NCI-H345 (cell line): ENCODE measurements around the gene PLEKHA7.
A peak's percentile ranks its signal among the peaks of the same experiment; 100 is the strongest.
"Not testable (repeated sequence)": the region's sequence is repeated elsewhere in the genome, so short reads cannot be mapped to it uniquely, and the experiment has no call there.

Experiments used
- DNase-seq: peaks from one replicate; lab custom pipeline; 2025; lab: John Stamatoyannopoulos, UW

PLEKHA7 gene

DNA sequence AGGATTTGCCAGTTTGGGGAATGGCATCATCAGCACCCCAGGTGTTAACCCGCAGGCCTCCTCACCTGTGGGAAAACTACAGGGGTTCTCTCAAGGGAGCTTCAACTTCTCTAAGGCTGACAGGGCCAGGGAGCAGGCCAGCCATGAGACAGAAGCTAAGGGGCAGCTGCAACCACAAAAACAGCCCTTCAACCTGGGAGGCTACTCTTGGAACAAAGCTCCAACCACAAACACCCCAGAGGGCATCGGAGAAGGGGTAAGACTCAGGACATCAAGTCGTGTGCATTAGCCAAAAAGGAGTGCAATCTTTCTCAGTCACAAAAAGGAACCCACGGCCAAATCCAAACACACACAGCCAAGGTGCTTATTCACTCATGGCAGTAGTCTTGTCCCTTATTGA, 103.0 kb downstream of the PLEKHA7 start:
- DNase-seq: no peak

DNA sequence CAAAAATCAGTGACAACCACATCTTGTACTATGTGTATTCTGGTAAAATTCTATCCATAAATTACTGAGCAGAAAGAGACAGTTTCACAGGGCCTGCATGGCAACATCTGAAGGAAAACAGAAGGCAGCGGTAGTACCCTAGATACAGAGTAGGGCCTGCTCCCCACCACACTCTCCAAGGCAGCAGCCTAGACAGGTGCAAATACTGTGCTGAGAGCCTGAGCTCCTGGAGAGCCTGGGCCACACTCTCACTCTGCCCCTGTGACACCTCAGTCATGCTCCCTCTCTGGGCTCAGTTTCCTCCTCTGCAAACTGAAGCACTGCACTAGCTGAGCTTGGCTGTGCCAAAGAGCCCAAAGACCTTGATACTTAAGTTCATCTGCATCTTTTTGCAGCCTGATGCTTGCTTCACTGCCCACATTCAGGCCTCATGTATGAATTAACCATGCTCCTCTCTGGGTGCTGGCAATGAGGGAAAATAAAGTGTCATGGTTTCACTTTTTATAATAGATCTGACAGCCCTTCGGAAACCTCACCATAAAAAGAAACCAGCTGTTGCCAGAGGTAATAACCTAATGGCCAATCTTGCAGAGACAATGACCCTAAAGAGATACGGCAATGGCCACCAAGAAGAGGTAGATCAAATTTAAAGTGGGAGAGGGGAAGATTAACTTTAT, 104.7 kb downstream of the PLEKHA7 start:
- DNase-seq: no peak

DNA sequence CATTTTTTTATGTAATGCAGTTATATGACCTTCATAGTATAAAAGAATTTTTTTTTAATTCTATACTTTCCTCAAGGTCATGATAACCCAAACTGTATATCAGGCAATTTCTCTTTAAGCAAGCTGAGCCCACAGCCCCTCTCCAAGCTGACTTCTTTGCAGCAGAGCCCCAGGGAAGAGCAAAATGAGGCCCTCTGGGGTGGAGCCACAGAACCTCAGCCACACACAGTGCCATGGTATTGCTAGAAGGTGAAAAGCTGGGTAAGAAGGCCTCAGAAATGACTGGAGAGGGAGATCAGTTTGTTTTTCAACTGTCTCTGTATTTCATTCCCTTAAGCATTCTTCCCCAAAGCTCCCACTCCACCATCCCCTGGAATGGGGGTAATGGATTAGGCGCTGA, 108.8 kb downstream of the PLEKHA7 start:
- no peak for DNase-seq

DNA sequence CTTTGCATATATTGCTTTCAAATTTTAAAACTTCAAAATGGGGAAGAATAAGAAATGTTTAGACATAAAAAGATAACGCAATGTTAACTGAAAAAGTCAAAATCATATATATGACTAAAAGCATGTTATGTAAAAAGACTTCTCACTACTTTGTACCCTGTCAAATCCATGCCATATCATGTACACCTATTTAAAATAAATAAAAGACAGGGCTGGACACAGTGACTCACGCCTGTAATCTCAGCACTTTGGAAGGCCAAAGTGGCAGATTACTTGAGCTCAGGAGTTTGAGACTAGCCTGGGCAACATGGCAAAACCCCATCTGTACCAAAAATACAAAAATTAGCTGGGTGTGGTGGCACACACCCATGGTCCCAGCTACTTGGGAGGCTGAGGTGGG, 109.5 kb downstream of the PLEKHA7 start:
- DNase-seq: not testable (repeated sequence)

DNA sequence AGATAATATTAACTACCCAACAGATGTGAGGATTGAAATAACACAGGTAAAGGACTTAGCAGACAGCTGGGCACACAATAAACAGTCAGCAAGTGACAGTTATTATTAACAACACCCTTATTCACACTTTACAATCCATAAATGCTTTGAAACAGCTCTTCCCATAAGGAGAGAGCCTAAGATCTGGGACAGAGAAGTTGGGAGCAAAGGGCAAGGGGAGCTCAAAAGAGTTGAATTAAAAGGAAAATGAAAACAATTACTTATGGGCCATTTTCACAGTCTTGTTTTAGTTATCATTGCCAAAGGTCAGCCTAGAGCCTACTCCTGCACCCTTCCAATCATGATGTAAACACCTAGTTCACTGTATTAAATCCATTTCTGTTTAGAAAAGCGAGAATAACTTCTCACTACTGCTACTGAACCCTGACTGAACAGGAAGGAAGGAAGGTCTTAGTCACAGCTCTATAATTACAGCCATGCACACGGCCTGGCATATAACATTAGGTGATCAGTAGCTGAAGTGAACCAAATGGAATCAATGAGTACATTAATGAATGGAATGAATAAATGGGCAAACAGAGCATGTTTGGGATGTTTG, 111.3 kb downstream of the PLEKHA7 start:
- DNase-seq: no peak

DNA sequence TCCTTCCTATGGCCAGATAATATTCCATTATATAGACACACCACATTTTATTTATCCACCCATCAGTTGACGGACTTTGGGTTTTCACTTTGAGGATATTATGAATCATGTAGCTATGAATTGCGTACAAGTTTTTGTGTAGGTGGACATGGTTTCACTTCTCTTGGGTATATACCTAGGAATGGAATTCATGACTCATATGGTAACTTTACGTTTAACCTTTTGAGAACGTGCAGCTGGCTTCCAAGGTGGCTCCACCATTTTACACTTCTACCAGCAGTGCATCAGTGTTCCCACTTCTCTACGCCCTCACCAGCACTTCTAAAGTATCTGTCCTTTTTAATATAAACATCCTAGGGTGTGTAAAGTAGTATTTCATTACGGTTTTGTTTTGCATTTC, 112.0 kb downstream of the PLEKHA7 start:
- DNase-seq: no peak

DNA sequence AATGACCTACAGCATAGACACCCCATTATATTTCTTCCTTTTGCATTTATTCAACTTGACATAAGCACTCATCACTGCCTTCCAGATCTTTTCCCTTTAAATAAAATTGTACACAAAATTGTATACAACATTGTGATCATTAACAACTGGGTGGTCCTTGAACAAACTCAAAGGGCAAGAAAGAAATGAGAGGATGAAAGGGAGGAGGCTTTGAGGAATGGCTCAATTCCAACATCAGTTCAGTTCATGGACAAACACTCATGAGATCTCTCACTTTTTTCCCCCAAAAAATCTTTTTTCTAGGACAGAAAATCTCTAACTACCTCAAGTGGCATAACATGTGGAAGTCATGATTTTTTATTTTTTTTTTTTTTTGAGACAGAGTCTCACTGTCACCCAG, 113.7 kb downstream of the PLEKHA7 start:
- no peak for DNase-seq

DNA sequence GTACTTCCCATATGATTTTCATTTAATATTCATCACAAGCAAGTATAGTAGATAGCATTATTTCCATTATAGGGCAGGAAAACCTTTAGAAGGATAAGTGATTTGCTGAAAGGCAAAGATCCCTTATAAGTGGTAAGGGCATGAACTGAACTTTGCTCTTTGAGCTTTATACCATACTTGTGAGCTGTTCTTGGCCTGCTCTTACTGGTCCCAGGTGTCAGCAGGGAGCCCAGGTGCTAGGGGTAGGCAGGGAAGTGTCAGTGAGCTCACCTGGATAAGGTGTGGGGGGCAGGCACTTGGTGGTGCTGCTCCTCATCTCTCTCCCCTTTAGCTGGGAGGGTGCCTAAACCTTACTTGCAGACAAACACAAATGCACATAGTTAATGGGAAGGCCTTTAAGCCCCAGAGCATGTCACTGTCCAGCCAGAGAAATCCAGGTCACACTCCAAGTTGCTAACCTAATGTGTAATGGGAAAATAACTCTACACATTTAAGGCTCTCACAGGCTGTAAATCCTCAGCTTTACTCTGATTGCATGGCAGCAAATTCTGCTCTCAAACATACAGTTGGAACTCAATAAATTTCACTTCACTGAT, 114.4 kb downstream of the PLEKHA7 start:
- no peak for DNase-seq

DNA sequence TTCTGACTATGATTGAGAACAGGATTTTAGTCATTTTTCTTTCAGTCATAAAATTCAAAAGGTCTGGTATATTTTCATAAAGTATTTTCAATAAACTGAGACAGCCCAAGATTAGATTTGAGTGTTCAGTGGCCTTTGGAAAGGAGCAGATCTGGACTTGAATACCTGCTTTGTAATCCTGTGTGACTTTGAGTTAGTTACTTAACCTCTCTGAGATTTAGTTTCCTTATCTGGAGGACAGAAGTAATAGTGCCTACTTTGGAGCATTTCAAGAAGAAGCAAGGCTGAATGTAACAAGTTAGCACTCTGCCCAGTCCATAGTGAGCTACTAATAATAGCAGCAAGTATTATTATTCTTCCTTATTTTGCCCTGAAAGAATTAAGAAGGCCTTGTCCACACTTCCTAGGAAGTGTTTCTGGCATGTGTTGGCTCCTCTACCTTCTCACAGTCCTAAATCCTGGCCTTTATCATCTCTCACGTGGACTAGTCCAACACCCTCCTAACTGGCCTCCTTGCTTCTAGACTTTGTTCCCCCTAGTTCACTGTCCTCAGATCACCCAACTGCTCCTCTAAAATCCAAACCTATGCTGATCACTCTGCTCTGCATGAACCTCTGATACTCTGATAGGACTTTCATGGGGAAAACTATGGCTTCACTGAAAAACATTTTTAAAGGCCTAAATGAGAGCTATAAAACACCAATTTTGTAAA, 115.8 kb downstream of the PLEKHA7 start:
- DNase-seq: no peak

DNA sequence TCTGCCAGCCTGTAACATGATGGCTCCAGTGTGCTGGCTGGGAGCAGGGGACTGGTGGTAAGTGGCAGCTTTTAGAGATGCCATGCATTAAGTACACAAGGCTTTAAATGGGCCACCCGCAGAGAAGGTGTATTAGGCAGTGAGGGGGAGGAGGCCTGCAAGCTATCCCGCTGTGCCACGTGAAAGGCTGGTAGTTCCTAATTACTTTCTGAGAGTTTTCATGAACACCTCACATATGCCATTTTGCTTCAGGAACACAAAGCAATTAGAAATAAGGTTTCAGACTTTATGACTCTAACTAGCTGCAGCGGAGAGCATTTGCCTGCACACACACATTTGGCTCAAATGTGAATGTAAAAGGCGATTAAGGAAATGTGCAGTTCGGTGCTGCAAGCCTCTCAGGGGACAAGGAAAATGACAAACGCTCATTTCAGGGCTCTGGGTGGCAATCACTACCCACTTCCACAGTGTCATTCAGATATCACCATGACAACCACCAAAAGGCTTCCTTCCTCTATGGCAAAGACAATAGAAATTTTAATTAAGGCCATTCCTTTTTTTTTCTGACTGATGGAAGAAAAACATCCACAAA, 116.6 kb downstream of the PLEKHA7 start:
- peak; percentile 99 for DNase-seq

DNA sequence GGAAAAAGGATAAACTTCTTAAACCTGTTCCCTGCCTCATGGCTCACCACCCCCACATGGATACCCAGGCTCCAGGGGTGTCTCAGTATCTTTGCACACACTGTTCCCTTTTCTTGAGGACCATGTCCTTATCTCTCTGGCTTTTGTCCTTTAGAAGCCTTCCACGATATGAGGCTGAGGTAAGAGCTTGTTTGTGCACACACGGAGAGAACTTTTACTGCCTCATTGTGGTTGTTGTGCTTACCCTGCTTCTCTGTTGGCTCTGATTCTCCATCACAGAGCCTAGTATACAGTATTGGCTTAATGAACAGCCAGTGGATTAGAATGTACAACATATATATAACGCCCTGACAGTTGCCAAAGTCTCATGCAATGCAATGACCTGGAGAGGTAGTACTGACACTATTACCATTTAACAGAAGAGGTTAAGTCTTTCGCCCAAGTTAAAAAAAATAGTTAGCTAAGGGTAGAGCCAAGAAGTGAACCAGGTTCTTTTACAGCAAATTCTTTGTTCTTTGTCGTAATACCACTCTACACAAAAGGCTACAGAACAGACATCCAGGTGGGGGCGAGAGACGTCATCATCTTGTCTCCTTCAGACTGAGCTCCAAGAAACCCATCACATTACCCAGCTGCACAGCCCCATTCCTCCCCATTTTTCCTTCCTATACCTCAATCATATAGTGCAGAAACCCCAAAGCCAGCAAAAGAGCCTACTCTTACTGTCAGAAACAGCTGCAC, 117.3 kb downstream of the PLEKHA7 start:
- peak; percentile 40 for DNase-seq

DNA sequence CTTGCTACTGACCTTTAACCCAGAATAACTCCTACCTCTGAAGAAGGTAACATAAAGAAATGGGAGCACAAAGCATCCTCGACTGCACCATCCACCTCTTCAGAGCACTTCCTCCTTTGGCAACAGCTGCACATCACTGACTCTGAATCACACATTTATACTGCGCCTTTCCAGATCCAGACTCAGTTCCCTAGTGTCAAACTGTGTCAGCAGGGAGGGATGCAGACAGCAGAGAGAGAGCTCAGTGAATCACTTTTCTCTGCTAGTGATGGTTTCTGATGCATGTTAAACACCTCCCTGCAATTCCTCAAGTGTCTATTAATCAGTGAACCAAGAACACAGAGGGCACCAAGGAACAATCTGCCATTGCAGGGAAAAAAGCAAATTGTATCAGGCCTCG, 118.9 kb downstream of the PLEKHA7 start:
- peak; percentile 14 for DNase-seq

DNA sequence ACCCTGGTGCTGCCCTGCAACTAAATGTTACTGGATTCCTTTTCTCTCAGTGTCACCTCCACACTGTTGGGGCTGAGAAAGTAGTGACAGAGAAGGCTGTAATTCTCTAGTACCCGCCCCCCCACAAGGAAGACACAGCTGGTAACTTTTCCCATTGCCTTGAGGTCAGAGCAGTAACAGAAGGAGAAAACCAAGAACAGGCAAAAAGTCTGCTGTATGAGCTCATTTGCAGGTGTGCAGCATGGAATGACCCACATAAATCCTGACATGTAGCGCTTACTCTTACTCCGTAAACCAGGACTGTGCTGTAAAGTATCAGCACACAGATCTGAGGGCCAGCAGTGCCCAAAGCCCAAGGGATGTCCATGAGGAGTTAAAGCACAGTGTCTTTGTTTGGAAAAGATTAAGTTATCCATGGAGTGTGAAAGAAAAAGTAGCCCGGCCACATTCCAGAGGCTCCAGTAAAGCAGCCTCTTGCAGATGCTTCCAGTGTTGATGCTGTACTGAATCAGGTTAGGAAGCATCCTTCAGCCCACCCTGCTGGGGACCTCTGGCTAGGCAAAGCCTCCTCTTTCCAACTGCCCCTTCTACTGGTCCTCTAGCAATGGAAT, 120.7 kb downstream of the PLEKHA7 start:
- no peak for DNase-seq

DNA sequence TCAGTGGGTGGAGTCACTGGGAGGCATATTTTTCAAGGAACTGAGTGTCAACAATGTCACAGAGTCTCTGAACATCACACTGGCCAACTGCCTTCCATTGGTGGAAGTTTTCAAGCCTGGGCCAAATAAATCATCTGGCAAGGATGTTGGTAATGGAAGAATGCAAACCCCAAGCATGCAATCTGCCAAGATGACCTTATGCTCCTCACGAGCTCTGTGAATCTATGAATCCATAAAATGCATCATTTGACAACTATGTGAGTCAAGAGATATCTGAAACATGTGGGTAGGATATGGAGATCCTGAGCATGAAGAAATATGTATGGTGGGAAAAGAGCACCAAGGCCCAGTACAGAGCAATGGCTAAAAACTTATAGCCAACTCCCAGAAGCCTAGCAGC, 122.2 kb downstream of the PLEKHA7 start:
- no peak for DNase-seq

DNA sequence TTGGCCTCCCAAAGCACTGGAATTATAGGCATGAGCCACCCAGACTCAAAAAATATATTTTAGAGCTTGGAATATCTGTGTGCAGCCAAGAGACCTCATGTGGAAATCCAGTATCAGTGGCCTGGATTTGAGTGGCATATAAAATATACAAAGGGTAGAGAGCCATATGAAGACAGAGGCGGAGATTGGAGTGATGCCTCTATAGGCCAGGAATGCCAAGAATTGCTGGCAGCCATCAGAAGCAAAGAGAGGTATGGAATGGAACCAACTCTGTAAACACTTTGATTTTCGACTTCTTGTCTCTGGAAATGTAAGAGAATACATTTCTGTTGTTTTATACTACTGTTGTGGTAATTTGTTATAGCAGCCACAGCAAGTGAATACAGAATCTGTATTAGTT, 123.0 kb downstream of the PLEKHA7 start:
- DNase-seq: no peak

DNA sequence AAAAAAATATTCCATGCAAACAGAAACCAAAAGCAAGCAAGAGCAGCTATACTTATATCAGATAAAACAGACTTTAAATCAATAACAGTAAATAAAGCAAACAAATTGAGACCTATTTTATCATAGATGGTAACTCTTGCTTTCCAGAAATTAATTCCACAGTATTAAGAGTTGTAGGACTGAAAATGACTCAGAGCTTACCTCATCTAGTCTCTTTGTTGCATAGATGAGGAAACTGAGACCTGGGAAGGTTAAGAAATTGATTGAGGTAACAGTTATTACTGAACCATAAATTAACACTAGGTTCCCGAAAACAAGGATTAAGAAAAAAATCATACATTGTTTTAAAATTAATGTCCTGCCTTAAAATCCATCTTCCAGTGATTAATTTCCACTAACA, 123.8 kb downstream of the PLEKHA7 start:
- DNase-seq: no peak

DNA sequence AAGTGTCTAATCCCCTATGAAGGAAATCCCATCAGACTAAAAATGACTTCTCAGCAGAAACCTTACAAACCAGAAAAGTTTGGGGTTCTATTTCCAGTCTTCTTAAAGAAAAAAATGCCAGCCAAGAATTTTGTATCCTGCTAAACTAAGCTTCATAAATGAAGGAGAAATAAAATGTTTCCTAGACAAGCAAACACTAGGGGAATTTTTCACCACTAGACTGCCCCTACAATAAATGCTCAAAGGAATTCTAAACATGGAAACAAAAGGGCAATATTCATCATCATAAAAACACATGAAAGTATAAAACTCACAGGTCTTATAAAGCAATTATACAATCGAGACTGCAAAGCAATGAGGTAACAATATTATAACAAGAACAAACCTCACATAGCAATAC, 124.3 kb downstream of the PLEKHA7 start:
- no peak for DNase-seq

DNA sequence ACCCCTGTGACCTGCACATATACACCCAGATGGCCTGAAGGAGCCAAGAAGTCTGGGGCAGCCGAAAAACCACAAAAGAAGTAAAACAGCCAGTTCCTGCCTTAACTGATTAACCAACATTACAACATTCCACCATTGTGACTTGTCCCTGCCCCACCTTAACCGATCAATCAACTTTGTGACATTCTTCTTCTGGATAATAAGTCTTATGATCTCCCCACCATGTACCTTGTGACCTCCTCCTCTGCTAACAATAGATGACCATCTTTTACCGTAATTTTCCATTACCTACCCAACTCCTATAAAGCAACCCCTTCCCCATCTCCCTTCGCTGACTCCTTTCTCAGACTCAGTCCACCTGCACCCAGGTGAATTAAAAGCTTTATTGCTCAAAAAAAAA, 125.2 kb downstream of the PLEKHA7 start:
- not testable (repeated sequence) for DNase-seq

DNA sequence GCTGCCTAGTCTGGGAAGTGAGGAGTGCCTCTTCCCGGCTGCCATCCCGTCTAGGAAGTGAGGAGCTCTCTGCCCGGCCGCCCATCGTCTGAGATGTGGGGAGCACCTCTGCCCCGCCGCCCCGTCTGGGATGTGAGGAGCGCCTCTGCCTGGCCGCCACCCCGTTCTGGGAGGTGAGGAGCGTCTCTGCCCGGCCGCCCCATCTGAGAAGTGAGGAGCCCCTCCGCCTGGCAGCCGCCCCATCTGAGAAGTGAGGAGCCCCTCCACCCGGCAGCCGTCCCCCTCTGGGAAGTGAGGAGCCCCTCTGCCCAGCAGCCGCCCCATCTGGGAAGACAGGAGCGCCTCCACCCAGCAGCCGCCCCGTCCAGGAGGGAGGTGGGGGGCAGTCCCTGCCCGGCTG, 126.3 kb downstream of the PLEKHA7 start:
- not testable (repeated sequence) for DNase-seq

DNA sequence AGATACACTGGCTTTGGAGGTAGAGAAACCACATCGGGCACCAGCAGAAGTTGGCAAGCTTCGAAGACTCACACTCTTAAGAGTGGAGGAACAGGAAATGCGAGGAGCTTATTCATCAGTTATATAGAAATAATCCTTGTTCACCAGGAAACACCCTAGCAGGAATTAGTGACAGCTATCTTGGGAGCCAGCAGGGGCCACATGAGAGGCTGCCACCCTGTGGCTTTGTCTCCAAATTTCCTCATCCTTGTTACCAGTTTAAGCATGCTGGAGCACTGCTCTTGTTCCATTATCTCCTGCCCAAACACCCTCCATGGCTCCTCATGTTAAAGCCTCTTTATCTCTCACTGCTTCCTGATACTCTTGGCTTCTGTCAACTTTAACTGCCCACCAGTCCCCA, 131.0 kb downstream of the PLEKHA7 start:
- no peak for DNase-seq

DNA sequence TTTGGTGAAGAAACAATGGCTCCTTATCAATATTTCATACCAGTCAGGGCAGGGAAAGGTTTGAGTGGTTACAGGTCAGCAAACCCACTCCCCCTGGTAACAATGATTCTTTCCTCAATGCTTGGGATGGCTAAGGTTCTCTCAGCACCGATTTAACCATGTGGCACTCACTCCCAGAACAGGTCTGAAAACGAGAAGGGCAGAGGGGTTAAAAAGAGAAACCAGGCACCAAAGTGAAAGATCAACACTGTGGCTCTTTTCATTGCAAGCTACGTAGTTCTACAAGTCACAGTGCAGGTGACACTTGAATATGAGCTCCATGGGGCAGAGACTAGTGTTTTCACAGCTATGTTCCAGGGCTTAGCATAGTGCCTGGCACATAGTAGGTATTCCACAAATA, 132.4 kb downstream of the PLEKHA7 start:
- no peak for DNase-seq
